Fibroblast of lung (primary cell): ENCODE data around the gene ACSF2.

Experiments used
- EZH2 ChIP-seq: IDR thresholded peaks from 2 replicates; pipeline ENCODE4 v1.5.1; 2012; ENCODE audit warnings: low read length, control low read depth, mild to moderate bottlenecking; ENCODE audit errors: missing control alignments
- TF ChIP-seq, protein P1 (sequence below), 2 donors: IDR thresholded peaks in 1 of 2; conservative IDR thresholded peaks in 1 of 2; 1 replicate in 1 of 2; 2 replicates in 1 of 2; pipeline ENCODE4 v1.5.1; 2011 to 2012; ENCODE audit warnings: low read length in 2 of 2, control low read depth in 1 of 2, inconsistent platforms in 1 of 2, low read depth in 1 of 2, mild to moderate bottlenecking in 1 of 2

GRCh38 chr17:50447870-50448595 is 22.0 kb downstream of the ACSF2 start:
- TF ChIP-seq, protein P1, sequence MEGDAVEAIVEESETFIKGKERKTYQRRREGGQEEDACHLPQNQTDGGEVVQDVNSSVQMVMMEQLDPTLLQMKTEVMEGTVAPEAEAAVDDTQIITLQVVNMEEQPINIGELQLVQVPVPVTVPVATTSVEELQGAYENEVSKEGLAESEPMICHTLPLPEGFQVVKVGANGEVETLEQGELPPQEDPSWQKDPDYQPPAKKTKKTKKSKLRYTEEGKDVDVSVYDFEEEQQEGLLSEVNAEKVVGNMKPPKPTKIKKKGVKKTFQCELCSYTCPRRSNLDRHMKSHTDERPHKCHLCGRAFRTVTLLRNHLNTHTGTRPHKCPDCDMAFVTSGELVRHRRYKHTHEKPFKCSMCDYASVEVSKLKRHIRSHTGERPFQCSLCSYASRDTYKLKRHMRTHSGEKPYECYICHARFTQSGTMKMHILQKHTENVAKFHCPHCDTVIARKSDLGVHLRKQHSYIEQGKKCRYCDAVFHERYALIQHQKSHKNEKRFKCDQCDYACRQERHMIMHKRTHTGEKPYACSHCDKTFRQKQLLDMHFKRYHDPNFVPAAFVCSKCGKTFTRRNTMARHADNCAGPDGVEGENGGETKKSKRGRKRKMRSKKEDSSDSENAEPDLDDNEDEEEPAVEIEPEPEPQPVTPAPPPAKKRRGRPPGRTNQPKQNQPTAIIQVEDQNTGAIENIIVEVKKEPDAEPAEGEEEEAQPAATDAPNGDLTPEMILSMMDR (conservative IDR thresholded peaks at IDR 0.05 in 1 of 2, IDR thresholded peaks at IDR 0.05 in 1 of 2; ENCODE audit: low read depth in 1 of 2, low read length in 2 of 2), result no peak
- TF ChIP-seq EZH2, result no peak
